NCI-H2171 treated with DMSO at 0.1 percent for 48 hours (cell line): ENCODE measurements around the gene CEPT1.

Source experiments
- DNase-seq: peaks from one replicate; lab custom pipeline; 2025; lab: John Stamatoyannopoulos, UW

The CEPT1 gene

GRCh38 chr1:111193712-111194480 lies 53.9 kb downstream of the CEPT1 start:
- no peak for DNase-seq

- DNase-seq: no peak
Observed at GRCh38 chr1:111195002-111195684, 55.1 kb downstream of the CEPT1 start.

- no peak for DNase-seq
Observed at GRCh38 chr1:111196213-111196612, 56.2 kb downstream of the CEPT1 start.

- DNase-seq: no peak
Observed at GRCh38 chr1:111197598-111198284, 57.7 kb downstream of the CEPT1 start.

- no peak for DNase-seq
Observed at GRCh38 chr1:111198836-111199235, 58.8 kb downstream of the CEPT1 start.

GRCh38 chr1:111199329-111199728 lies 59.3 kb downstream of the CEPT1 start:
- DNase-seq: no peak

- no peak for DNase-seq
Observed at GRCh38 chr1:111199881-111200801, 60.1 kb downstream of the CEPT1 start, which contains the start of gene DENND2D. TSS of gene DENND2D (minus strand) at chr1:111200646. CDS start at chr1:111200459, 187 bp downstream.

GRCh38 chr1:111200802-111201161 lies 60.8 kb downstream of the CEPT1 start:
- DNase-seq: no peak

GRCh38 chr1:111201275-111202090 lies 61.5 kb downstream of the CEPT1 start:
- no peak for DNase-seq

- DNase-seq: no peak
Observed at GRCh38 chr1:111202366-111202706, 62.3 kb downstream of the CEPT1 start.

- DNase-seq: no peak
Observed at GRCh38 chr1:111202707-111203623, 62.9 kb downstream of the CEPT1 start.

- peak; percentile 11 for DNase-seq
Observed at GRCh38 chr1:111203681-111204200, 63.7 kb downstream of the CEPT1 start.

GRCh38 chr1:111204201-111204982 lies 64.4 kb downstream of the CEPT1 start:
- DNase-seq: no peak

GRCh38 chr1:111204983-111205713 lies 65.1 kb downstream of the CEPT1 start:
- DNase-seq: no peak

GRCh38 chr1:111205714-111206050 lies 65.7 kb downstream of the CEPT1 start:
- no peak for DNase-seq

- no peak for DNase-seq
Observed at GRCh38 chr1:111208921-111209320, 68.9 kb downstream of the CEPT1 start.

GRCh38 chr1:111209622-111210021 lies 69.6 kb downstream of the CEPT1 start:
- DNase-seq: no peak

- no peak for DNase-seq
Observed at GRCh38 chr1:111211921-111212320, 71.9 kb downstream of the CEPT1 start.
